CD14-positive monocyte (primary cell): ENCODE data around the gene GALNTL6. TPM values are rescaled to one million over a fixed set of nuclear protein-coding genes. Genes with fewer than 3 reads are reported as not detected.

Experiments used
- DNase-seq, 3 donors: peaks; one replicate each; pipeline ENCODE4 v3.0.0-alpha.2; 2011 to 2022
- H2AFZ ChIP-seq: 2 replicates; pipeline ENCODE4 v1.6.0; 2012; ENCODE audit warnings: mild to moderate bottlenecking, low read depth, low read length, inconsistent platforms; ENCODE audit not compliant: insufficient read depth, poor library complexity, severe bottlenecking
- H3K27ac ChIP-seq, 2 donors: 1 replicate in 1 of 2; 2 replicates in 1 of 2; pipeline ENCODE4 v1.5.1; 2012 to 2013; ENCODE audit warnings: low read length in 2 of 2, control low read depth in 1 of 2, inconsistent platforms in 1 of 2, low read depth in 1 of 2, mild to moderate bottlenecking in 1 of 2
- H3K27me3 ChIP-seq, 2 donors: one replicate each; pipeline versions ENCODE4 v1.6.0 to v1.6.1; 2011 to 2013; ENCODE audit warnings: low read length in 2 of 2; ENCODE audit not compliant: control insufficient read depth in 2 of 2, insufficient read depth in 2 of 2
- H3K36me3 ChIP-seq, 2 donors: replicated peaks in 1 of 2; 1 replicate in 1 of 2; 2 replicates in 1 of 2; pipeline versions ENCODE4 v1.5.1 to v1.6.1; 2012 to 2013; ENCODE audit warnings: low read length in 2 of 2, control low read depth in 1 of 2, inconsistent platforms in 1 of 2, mild to moderate bottlenecking in 1 of 2; ENCODE audit not compliant: insufficient read depth in 2 of 2, control insufficient read depth in 1 of 2
- H3K4me1 ChIP-seq, 2 donors: 1 replicate in 1 of 2; 2 replicates in 1 of 2; pipeline versions ENCODE4 v1.5.1 to v1.6.1; 2012 to 2013; ENCODE audit warnings: low read length in 2 of 2, control low read depth in 1 of 2, inconsistent platforms in 1 of 2, mild to moderate bottlenecking in 1 of 2, moderate library complexity in 1 of 2; ENCODE audit not compliant: insufficient read depth in 2 of 2, control insufficient read depth in 1 of 2
- H3K4me2 ChIP-seq: replicated peaks from 2 replicates; pipeline ENCODE3; 2012; ENCODE audit warnings: low read length, moderate library complexity, mild to moderate bottlenecking; ENCODE audit not compliant: poor library complexity, severe bottlenecking; ENCODE audit errors: extremely low read depth
- H3K4me3 ChIP-seq, 3 experiments: fragments of 200-600 bp in 1 of 3; sonication (generic) in 1 of 3; replicated peaks in 1 of 3; 1 replicate in 2 of 3; 2 replicates in 1 of 3; pipeline ENCODE4 v1.5.1; 2011 to 2013; ENCODE audit warnings: low read length in 3 of 3, mild to moderate bottlenecking in 3 of 3, control low read depth in 2 of 3, low read depth in 2 of 3, inconsistent platforms in 1 of 3, moderate library complexity in 1 of 3
- H3K79me2 ChIP-seq: 2 replicates; pipeline ENCODE4 v1.6.0; 2012; ENCODE audit warnings: mild to moderate bottlenecking, control low read depth, inconsistent platforms, low read length, moderate library complexity; ENCODE audit not compliant: insufficient read depth
- H3K9ac ChIP-seq: 2 replicates; pipeline ENCODE4 v1.6.0; 2017; ENCODE audit warnings: low read length, mild to moderate bottlenecking; ENCODE audit not compliant: insufficient read depth, poor library complexity, severe bottlenecking
- H3K9me3 ChIP-seq, 2 donors: replicated peaks in 1 of 2; 1 replicate in 1 of 2; 2 replicates in 1 of 2; pipeline versions ENCODE4 v1.5.1 to v1.6.1; 2012 to 2013; ENCODE audit warnings: low read length in 2 of 2, control low read depth in 1 of 2; ENCODE audit not compliant: control insufficient read depth in 1 of 2, insufficient read depth in 1 of 2
- H4K20me1 ChIP-seq: 2 replicates; pipeline ENCODE4 v1.6.0; 2012; ENCODE audit warnings: mild to moderate bottlenecking, low read length, control low read depth, moderate library complexity; ENCODE audit not compliant: insufficient read depth
- H3K27ac Mint-ChIP-seq, 7 donors: one replicate each; pipeline ENCODE4 v1.8.0; 2020; ENCODE audit warnings: mild to moderate bottlenecking in 7 of 7, mixed read lengths in 7 of 7, moderate library complexity in 6 of 7, inconsistent platforms in 2 of 7
- H3K27me3 Mint-ChIP-seq, 3 donors: one replicate each; pipeline ENCODE4 v1.8.0; 2021 to 2022; ENCODE audit warnings: low read depth in 3 of 3, mild to moderate bottlenecking in 3 of 3, mixed read lengths in 3 of 3, moderate library complexity in 3 of 3, inconsistent platforms in 1 of 3
- H3K36me3 Mint-ChIP-seq, 2 donors: one replicate each; pipeline ENCODE4 v1.8.0; 2020; ENCODE audit warnings: mixed read lengths in 2 of 2, inconsistent platforms in 1 of 2, mild to moderate bottlenecking in 1 of 2
- H3K4me1 Mint-ChIP-seq: one replicate; pipeline ENCODE4 v1.8.0; 2020; ENCODE audit warnings: mild to moderate bottlenecking, mixed read lengths
- H3K4me3 Mint-ChIP-seq, 2 donors: one replicate each; pipeline ENCODE4 v1.8.0; 2020; ENCODE audit warnings: mild to moderate bottlenecking in 2 of 2, mixed read lengths in 2 of 2, moderate library complexity in 1 of 2
- H3K9me3 Mint-ChIP-seq, 7 donors: one replicate each; pipeline ENCODE4 v1.8.0; 2020 to 2022; ENCODE audit warnings: mixed read lengths in 7 of 7, mild to moderate bottlenecking in 6 of 7, moderate library complexity in 6 of 7, inconsistent platforms in 2 of 7
- CTCF ChIP-seq: fragments of 200-600 bp; IDR thresholded peaks from one replicate; pipeline ENCODE4 v1.8.0; 2022; ENCODE audit warnings: antibody characterized with exemption, mild to moderate bottlenecking
- WGBS: methylation state at CpG from one replicate; pipeline ENCODE4 v1.1.5; 2013; ENCODE audit warnings: missing lambda C conversion rate; ENCODE audit not compliant: insufficient coverage; 5-methylcytosine and 5-hydroxymethylcytosine counted together
- intact Hi-C, 2 donors: fragments of 100-400 bp; cut with micrococcal nuclease; formaldehyde crosslinking; loops; one replicate each; pipeline versions ENCODE4 v1.15.0 to v1.15.1; 2023
- polyA plus RNA-seq, 3 donors: library from polyadenylated mRNA; depleted of rRNA in 1 of 3; unstranded in 2 of 3; stranded (reverse) in 1 of 3; fragments of 300-500 nt in 2 of 3; fragments of >200 nt in 1 of 3; fragmentation: Illumina TruSeq in 2 of 3; gene quantifications; 1 replicate in 2 of 3; 2 replicates in 1 of 3; pipeline ENCODE4 v1.2.3, GENCODE V29; 2012 to 2021

The GALNTL6 gene
- polyA plus RNA-seq, 3 donors: 0.05 TPM; not detected in 2

GRCh38 chr4:172007889-172008288 is 194.7 kb downstream of the GALNTL6 start:
- H3K4me3 Mint-ChIP-seq: no peak overlapping the region
- intact Hi-C loops: no loop called here
- no peak for DNase-seq
- Histone ChIP-seq H3K79me2 (no peaks in the 10 kb centered on the region), H3K27me3 (no peaks in the 10 kb centered on the region), H3K4me1 (no peaks in the 10 kb centered on the region), H3K4me3 (no peak overlapping the region), H3K9ac (no peak overlapping the region), H3K36me3 (no peaks in the 10 kb centered on the region), H3K27ac (no peak overlapping the region), H3K9me3 (no peaks in the 10 kb centered on the region), H2AFZ (no peak overlapping the region), H4K20me1 (no peaks in the 10 kb centered on the region), H3K4me2 (no peak overlapping the region)
- no peaks in the 10 kb centered on the region for H3K36me3 Mint-ChIP-seq
- peaks cover 4% of the 10 kb centered on the region for H3K4me1 Mint-ChIP-seq
- H3K27me3 Mint-ChIP-seq: no peaks in the 10 kb centered on the region
- peaks cover 0 to 2% (median 0%) of the 10 kb centered on the region in 7 donors for H3K9me3 Mint-ChIP-seq
- no peak overlapping the region for H3K27ac Mint-ChIP-seq
- no peak for TF ChIP-seq CTCF

- H4K20me1 ChIP-seq: no peaks in the 10 kb centered on the region
- no peak overlapping the region for H3K27ac ChIP-seq
- Mint-ChIP-seq H3K27ac (no peak overlapping the region), H3K9me3 (peaks cover 0 to 4% (median 2%) of the 10 kb centered on the region in 7 donors), H3K4me3 (no peak overlapping the region), H3K36me3 (no peaks in the 10 kb centered on the region), H3K4me1 (peaks cover 4% of the 10 kb centered on the region), H3K27me3 (no peaks in the 10 kb centered on the region)
- H3K4me2 ChIP-seq: no peak overlapping the region
- no peaks in the 10 kb centered on the region for H3K4me1 ChIP-seq
- no peak overlapping the region for H3K9ac ChIP-seq
- TF ChIP-seq CTCF: no peak
- no peak overlapping the region for H3K4me3 ChIP-seq
- no peaks in the 10 kb centered on the region for H3K79me2 ChIP-seq
- H2AFZ ChIP-seq: no peak overlapping the region
- no peaks in the 10 kb centered on the region for H3K9me3 ChIP-seq
- WGBS: no CpG with 5 or more reads among the region's 3 CpGs
- intact Hi-C loops: no loop called here
- no peak for DNase-seq
- no peaks in the 10 kb centered on the region for H3K27me3 ChIP-seq
- no peaks in the 10 kb centered on the region for H3K36me3 ChIP-seq
Observed at GRCh38 chr4:172009446-172010230, 196.4 kb downstream of the GALNTL6 start.
